GM19193 (cell line): ENCODE results near the gene VPS26C.

Experiments used
- POLR2A ChIP-seq: IDR thresholded peaks from 4 replicates; pipeline ENCODE4 v1.6.1; 2011; ENCODE audit not compliant: insufficient read depth, insufficient read length; ENCODE audit errors: extremely low read depth

The VPS26C gene

DNA sequence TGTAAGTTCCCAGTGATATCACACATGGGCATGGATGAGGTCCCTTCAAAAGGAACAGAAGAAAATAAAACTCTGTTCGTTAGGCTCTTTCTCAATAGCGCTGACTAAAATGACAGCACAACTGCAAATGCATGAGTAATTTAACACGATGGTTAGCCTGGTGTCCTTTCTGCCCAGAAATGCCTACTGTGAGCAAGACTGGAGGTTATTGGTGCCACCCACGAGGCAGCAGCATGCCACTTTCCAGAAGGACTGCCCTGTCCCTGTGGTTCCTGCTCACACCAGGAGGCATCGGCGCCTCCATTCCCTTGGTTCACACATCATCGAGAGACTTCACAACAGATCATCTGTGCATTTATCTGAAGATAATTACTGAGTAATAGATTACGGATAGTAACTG lies 26.2 kb downstream of the VPS26C start:
- no peak for TF ChIP-seq POLR2A

DNA sequence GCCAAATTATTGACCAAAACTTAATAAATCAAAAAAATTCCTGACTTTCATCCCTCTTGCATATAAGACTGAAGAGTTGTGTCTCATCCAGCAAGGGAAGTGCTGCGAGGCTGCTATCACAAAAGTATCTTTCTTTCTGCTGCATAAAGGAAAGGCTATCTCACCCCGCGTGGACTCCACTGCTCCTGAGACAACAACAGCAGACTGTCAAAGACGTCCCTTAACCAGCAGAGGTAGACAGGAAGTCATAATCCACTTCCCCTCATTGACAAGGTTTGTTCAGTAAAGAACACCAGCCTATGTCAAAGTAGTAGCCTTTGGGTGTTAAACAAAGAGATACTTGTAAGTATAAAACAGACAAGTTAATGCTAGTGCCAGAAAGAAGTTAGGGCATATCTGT lies 29.4 kb downstream of the VPS26C start:
- no peak for TF ChIP-seq POLR2A

DNA sequence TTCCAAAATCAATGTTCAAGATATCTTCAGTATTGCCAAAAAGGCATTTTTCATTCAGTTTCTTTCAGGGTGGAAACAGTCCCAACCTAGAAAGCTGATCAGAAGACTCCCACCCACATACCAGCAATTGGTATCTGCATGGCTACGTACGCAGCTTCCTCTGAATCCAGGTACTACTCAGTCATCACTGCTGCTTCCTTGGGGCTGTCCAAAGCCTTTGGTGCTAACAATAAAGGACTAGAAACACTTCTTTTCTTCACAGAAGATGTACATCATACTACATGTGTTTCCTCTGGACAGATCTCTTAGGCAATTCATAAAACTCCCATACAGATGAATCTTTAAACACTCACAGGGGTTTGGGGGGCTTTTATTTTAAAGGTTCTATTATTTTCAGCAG lies 29.8 kb downstream of the VPS26C start:
- TF ChIP-seq POLR2A = no peak

DNA sequence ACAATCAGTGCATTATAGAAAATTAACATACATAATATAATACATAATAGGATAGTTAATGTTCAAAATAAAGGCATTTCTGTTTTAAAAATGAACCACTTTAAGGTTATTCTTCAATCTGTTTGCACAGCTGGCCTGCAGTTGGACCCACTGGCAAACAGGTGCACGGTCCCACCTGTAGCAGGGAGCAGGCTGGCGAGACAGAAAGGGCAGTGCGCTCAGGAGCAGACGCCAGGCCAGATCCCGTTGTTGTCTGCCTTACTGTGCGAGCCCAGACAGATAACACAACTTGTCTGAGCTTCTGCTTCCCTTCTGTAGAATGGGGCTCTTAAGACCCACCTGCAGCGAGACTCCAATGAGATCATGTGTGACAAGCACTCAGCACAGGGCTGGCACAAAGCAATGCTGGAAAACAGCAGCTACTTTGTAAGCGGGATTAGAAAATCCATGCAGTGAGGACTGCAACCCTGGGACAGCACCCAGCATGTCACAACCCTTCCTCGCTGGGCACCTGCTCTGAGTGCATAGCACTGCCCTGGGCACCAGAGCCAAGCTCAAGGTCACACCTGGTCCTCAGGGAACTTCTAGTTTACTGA lies 33.5 kb downstream of the VPS26C start:
- no peak for TF ChIP-seq POLR2A

DNA sequence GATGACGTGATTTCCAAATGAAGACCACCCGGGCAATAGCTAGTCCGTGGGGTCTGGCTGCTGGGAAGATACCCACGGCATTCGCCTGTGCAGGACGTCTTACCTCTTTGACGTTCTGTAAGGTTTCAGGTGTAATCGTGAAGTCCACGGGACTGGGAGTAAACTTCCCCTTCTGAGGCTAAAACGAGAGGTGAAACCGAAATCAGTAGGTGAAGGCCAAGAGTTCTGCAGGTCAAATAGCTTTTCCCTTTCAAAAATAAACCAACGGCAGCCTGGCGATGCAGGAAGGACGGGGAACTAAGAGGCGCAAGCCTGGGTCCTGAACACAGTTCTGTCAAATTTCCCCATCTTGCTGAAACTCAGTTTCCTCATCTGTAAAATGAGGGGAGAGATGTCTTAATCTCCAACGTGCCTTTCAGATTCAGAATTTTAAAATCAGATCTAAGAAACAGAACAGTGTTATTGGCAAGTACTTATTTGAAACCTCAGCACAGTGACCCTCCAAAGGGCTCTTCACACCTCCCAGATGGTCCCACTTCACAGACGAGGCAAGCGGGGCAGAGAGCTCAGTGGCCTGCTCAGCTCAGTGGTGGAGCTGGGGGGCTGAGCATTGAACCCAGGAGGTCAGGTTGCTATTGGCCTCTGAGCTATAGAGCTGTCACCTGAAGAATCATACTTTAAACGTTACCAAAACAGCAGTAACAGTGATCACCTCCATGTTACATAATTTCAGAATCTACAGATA lies 34.7 kb downstream of the VPS26C start:
- no peak for TF ChIP-seq POLR2A

DNA sequence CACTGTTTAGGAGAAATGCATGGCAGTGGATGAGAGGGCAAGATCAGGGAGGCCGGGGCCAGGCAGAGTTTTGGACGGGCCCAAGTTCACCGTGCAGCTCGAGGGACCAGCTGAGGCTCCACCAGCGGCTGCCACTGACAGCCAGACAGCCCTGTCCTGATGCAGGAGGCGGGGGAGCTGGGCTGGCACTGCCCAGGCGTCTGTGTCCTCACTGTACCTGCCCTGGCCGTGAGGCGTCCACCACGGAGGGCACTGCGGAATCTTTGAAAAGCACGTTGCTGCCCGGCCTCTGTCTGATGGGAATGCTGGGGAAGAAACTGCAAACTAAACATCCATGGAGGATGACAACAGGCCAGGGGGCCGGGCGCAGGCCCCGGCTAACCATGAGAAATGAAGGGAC lies 35.5 kb downstream of the VPS26C start:
- no peak for TF ChIP-seq POLR2A

DNA sequence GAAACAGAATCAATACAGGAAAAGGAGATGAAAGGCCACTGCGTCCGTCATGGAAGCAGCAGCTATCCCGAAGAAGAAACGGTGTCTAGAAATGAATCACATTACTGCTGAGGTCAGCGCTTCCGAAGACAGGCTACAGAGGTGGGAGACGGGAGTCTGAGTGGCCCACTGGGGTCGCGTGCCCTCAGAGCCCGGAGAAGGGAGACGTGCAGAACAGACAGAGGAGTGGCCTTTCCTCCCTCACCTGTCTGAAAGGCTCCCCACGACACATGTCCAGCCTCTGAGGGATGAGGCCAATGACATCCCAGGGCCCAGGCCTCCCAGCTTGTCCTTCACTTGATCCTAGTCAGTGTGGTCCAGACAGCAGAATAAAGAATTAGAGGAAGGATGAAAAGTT lies 35.9 kb downstream of the VPS26C start:
- TF ChIP-seq POLR2A = no peak

DNA sequence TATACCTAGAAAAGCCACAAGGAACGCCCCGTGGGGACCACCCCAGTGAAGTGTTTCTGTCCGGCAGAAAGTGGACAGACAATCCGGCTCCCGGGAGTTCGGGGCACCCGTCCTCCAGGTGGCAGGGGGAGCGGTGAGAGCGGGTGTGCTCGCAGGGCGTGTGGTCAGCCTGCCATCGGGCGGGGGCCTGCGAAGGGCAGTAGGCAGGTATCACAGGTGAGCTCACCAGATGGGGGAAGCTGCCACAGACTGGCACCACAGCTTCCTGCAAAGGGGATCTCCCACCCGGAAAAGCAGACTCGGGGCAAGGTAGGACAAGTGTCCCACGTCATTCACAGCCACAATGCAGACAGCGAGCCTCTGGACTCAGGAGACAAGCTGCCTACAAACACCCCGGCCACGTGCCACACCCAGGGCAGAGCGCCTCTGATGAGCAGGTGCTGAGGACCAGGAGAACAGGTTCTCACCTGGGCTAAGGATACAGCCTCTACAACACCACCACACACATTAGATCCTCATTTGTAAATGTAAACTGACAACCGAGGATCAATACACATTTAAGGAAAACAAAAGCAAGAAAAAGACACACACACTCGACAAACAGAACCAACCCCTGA lies 36.4 kb downstream of the VPS26C start:
- no peak for TF ChIP-seq POLR2A

DNA sequence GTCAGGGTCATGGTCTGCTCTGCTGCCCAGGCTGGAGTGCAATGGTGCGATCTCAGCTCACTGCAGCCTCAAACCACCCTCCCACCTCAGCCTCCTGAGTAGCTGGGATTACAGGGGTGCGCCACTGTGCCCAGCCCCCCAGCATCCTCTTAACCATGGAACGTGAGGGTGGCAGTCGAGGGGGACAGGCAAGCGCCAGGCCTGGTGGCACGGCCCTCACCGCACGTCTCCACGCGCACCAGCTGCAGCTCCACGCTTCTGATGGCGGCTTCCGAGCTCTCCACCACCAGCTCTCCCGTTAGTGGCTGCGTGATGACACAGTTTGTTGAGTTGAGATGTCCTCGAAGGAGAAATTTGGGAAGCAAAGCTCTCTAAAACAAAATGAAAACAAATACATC lies 39.1 kb downstream of the VPS26C start:
- TF ChIP-seq POLR2A = no peak

DNA sequence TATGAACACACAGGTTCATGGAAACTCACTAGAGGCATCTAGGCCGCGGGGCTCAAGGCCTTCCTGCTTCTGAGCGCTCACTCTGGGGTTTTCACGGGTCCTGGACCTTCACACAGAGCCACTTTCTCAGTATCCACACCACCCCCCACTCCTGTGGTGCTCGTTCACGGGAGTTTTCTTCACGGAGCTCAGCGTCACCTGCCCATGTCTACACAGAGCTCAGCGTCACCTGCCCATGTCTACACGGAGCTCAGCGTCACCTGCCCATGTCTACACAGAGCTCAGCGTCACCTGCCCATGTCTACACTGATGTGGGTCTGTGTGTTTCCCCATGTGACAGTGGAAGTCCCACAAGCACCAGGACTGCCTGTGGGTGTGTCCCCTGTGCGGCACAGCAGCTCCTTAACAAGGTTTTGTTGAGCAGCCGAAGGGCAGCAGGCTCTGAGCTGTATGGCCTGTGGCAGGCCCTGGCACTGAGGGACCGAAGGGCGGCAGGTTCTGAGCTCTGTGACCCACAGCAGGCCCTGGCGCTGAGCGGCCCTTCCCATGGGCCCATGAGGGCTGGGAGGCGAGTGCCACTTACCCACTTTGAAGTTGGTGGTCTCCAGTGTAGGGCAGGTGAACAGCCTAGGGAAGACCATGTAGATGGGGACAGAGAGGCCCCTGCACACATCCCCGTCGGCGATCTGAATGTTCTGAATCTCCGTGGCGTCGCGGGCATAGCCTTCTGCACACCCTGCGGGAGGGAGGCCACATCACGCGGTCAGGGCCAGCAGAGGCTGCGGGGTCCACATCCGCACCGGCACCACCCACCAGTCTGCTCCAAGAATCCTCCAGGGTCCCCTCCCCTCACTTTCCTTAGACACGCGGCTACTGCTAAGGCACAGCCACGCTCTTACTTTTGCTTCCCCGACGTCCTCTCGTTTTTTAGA lies 39.8 kb downstream of the VPS26C start:
- no peak for TF ChIP-seq POLR2A

DNA sequence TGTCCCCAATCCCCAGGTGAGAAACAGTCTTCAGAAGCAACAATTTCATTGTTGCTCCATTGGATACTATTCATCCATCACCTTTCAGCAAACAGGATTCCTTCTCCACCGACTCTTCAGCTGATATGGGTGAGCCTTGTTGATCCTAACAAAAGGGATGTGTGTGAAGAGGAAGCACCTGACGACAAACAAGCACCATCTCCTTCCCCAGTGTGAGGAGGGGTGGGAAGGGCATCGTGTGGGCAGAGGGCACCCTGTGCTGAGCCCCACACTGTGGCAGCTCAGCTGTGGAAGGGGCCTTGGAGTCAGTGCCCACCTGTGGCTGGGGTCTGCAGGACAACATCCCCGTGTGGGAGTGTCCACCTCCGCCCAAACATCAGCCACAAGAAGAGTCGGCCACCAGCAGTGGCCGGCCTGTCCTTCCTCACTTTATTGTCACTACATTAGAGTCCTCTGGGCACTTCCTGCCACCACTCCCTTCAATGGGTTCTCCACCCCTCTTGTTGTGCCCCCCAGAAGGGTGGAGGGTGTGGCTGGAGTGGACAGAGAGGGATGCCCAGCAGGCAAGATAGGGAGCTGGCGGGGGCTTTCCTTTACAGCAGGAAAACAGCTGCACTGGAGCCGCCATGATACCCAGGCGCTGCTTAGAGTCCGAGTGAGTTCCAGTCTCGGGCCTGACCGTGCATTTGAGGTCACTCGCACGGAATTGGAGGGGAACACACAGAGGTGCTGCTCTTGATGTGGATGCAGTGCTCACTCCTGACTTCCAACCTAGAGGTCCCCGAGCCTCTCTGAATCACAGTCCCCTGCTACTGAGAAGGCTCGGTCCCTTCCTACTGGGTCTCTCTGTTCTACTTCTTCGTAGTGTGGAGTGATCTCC lies 40.9 kb downstream of the VPS26C start:
- no peak for TF ChIP-seq POLR2A

DNA sequence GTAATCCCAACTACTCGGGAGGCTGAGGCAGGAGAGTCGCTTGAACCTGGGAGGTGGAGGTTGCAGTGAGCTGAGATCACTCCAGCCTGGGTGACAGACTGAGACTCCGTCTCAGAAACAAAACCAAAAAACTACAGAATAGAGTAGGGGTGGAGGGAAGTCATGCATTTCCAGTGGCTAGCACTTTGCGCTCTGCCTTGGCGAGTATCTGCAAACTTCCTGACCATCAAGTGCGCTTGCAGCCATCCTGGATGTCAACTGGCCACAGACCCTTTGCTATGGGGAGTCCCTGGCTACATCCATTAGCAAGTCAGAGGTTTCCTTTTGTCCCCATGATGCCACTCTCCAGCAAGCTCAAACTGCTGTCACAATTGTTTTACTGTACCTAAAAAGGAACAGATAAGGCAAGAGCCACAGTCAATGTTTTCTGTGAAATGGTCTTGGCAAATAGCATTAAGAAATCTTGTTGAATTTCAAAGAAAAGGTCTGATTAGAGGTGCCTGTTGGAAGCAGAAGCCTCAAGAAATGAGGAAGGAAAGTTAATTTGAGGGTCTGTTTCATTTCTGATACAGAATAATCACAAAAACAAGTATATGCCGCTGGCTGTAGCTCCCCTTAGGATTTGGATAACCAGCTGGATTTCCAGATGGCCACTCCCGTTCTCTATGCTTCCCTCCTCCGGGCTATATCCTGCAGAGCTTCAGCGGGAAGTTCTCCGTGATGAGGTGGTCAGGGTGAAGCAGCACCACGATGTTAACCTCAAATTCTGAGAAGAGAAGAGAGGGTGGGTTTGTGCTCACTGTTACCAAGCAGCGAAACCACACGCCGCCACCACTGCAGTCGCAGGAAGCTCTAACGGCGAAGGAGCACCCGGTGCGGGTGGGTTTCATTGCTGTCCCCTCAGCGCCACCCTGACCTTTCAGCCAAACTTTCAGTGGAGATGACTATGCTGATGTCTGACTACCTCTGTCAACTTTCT lies 42.0 kb downstream of the VPS26C start:
- TF ChIP-seq POLR2A = no peak

DNA sequence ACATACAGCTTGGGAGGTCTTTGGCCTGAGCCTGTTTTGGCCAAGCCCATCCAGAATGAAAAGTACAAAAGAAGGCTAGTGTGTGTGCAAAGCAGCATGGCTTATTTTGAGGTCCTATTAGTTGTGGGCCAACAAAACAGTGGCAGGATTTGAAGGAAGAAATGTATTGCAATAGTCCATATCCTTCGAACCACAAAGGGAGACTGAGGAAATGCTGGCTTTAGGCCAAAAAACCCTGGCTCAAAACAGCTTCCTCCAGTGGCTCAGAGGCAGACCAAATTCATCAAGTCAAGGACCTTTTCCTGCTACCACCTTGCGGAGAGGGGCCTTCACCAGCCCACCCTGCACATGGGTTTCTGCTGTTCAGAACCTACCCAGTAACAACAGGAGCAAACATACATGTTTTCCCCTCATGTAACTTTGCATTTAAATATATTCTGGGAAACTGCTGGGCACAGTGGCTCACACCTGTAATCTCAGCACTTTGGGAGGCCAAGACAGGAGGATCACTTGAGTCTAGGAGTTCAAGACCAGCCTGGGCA lies 43.3 kb downstream of the VPS26C start:
- TF ChIP-seq POLR2A = no peak
